GM06990 (cell line): Measurements from ENCODE around the gene IGFL1.
"Not testable (repeated sequence)": the region's sequence is repeated elsewhere in the genome, so short reads cannot be mapped to it uniquely, and the experiment has no call there.

ENCODE experiments used
- DNase-seq: peaks from one replicate; pipeline ENCODE4 v3.0.0-alpha.2; 2011; ENCODE audit not compliant: insufficient read length; ENCODE audit errors: extremely low read depth
- H3K27me3 ChIP-seq: replicated peaks from 2 replicates; pipeline ENCODE4 v1.6.0; 2011; ENCODE audit warnings: low read length; ENCODE audit not compliant: control insufficient read depth, insufficient read depth
- H3K36me3 ChIP-seq: 2 replicates; pipeline ENCODE4 v1.5.1; 2011; ENCODE audit warnings: low read length; ENCODE audit not compliant: control insufficient read depth, insufficient read depth
- H3K4me3 ChIP-seq: replicated peaks from 2 replicates; pipeline ENCODE4 v1.5.1; 2011; ENCODE audit warnings: low read depth, mild to moderate bottlenecking, control low read depth, low read length
- CTCF ChIP-seq: IDR thresholded peaks from 2 replicates; pipeline ENCODE4 v1.5.1; 2011; ENCODE audit warnings: low read length, control low read depth, mild to moderate bottlenecking, inconsistent platforms; ENCODE audit not compliant: insufficient read depth, poor library complexity, severe bottlenecking

The IGFL1 gene

GRCh38 chr19:46193678-46194077 lies 35.9 kb upstream of the IGFL1 start:
- H3K27me3 ChIP-seq = peaks cover 3% of the 10 kb centered on the region
- no peak for TF ChIP-seq CTCF
- no peak overlapping the region for H3K4me3 ChIP-seq
- no peaks in the 10 kb centered on the region for H3K36me3 ChIP-seq
- DNase-seq = no peak

GRCh38 chr19:46195104-46195503 lies 34.4 kb upstream of the IGFL1 start:
- TF ChIP-seq CTCF = no peak
- no peaks in the 10 kb centered on the region for H3K36me3 ChIP-seq
- no peak for DNase-seq
- H3K4me3 ChIP-seq = no peak overlapping the region
- peaks cover 2% of the 10 kb centered on the region for H3K27me3 ChIP-seq

DNA sequence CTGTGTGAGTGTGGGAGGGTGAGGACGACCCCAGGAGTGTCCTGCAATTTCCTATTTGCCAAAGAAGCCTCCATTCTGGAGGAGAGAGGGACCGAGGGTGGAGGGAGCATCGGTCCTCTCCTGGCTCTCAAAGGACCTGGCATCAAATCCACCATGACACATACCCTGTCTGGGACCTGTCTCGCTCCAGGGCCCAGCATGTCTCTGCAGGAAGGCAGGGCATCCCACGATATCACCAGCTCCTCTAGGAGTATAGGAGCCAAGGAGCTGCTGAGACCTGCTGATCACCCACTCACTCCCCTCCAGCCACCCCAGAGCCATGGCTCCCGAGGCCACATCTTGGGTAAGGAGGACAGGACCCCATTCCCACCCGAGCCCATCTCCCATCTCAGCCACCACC lies 33.6 kb upstream of the IGFL1 start:
- not testable (repeated sequence) for H3K36me3 ChIP-seq, DNase-seq, H3K4me3 ChIP-seq, H3K27me3 ChIP-seq

DNA sequence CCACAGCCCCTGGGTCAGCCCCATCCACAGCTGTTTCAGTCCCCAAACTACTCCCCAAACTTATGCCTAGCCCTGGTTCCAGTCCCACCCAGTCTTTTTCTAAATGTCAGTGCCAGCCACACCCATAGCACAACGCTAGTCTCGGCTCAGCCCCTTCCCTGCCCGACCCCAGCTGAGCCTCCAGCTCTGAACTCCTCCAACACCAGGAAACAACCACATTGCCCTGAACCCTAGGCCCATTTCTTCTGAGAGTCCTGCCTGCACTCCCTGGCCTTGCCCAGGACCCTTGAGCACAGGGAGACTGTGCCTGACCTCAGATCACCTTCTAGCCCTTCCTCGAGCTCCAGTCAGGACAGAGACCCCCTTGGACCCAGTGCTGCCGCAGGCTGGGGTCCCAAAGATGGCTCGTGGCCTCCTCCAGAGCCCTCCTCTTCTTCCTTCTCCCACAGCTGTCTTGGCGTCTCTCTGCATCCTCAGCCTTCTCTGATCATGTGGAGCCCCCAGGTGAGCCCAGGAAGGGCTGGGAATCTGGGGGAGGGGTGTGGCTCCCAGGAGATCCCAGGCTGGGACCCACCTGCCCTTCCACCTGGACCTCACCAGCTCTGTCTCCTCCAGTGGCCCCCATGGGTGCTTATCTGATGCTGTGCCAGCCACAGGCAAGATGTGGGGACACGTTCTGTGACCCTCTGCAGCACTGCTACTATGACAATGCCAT lies 33.0 kb upstream of the IGFL1 start:
- Histone ChIP-seq H3K36me3 (no peaks in the 10 kb centered on the region), H3K4me3 (no peak overlapping the region)
- no peak for TF ChIP-seq CTCF

GRCh38 chr19:46197314-46198070 lies 32.0 kb upstream of the IGFL1 start:
- no peaks in the 10 kb centered on the region for H3K36me3 ChIP-seq
- no peak for TF ChIP-seq CTCF
- DNase-seq = no peak
- no peak overlapping the region for H3K4me3 ChIP-seq
- peaks cover 2% of the 10 kb centered on the region for H3K27me3 ChIP-seq

More for the DNA sequence above, 33.0 kb upstream of the IGFL1 start:
- DNase-seq = no peak
- peaks cover 2% of the 10 kb centered on the region for H3K27me3 ChIP-seq

- no peak for TF ChIP-seq CTCF
- no peak overlapping the region for H3K4me3 ChIP-seq
- H3K36me3 ChIP-seq = no peaks in the 10 kb centered on the region
- H3K27me3 ChIP-seq = peaks cover 2% of the 10 kb centered on the region
- no peak for DNase-seq
Measured at GRCh38 chr19:46198756-46199155, 30.8 kb upstream of the IGFL1 start.
